HG02884 (cell line): ENCODE data around the gene BMPER.

Experiments
- ATAC-seq: cut with Tn5 transposase; IDR thresholded peaks from one replicate; pipeline ENCODE4 v1.9.1; 2021; ENCODE audit warnings: mild to moderate bottlenecking, moderate library complexity; ENCODE audit not compliant: unreplicated experiment

The BMPER gene

GRCh38 chr7:34016876-34017275 is 111.5 kb downstream of the BMPER start:
- ATAC-seq, result no peak

GRCh38 chr7:34019301-34019790 is 114.0 kb downstream of the BMPER start:
- ATAC-seq, result no peak

DNA sequence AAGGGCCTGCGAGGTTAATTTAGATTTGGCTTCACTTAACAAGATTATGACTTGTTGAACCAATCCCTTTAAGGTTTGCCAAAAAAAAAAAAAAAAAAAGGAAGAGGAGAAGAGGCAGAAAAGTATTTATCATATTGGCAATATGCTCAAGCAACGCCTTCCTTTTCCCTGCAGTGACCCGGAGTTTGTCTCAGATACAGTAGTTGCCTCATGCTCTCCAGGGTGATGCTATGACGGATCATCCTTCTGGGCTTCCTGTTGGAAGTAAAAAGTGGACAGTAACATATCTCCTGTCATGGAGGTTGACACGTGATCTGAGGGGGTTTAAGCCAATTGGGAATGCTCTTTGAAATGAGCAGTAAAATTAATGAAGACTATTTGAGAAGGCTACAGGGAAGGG is 117.3 kb downstream of the BMPER start:
- ATAC-seq, result no peak

GRCh38 chr7:34025600-34025999 is 120.3 kb downstream of the BMPER start:
- no peak for ATAC-seq

- ATAC-seq, result no peak
Observed at GRCh38 chr7:34026481-34027190, 121.3 kb downstream of the BMPER start.

GRCh38 chr7:34031156-34031555 is 125.8 kb downstream of the BMPER start:
- no peak for ATAC-seq

- ATAC-seq, result no peak
Observed at GRCh38 chr7:34034728-34035127, 129.4 kb downstream of the BMPER start.

DNA sequence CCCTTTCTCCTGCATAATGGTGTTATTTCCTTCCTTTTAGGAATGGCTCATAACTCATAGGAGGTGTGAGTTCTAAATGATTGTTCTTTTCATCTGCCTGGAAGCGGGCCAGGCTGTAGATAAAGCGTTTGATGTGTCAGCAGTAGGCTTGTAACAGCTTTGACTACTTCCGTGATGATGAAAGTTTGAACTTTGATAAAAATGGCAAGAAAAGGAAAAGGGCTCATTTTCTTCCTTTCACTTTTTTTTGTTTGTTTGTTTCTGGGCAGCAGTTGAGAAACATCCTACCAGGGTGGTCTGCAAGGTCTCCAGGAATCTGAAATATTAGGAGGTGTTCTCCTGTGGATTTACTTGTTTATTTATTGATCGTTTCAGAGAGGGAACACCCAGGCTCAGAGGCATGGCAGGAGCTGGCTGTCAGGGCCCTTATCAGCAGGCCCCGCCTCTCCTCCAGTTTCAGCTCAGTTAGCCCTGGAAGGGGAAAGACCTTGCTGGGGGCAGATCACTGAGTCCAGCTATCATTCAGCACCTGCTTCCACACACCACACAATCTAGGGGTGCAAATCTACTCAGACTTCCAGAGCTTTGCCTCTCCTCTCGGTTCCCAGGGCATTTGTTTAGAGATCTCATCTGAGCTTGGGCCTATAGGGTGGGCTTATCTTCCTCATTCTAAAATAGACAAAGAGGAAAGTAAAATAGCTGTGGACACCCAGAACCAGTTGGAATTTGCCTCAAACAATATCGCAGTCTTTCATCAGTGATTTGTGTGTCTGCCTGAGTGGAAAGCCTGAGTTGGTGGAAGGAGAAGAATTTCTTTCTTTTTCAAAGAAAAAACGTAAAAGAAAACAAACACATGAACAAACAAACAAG is 130.9 kb downstream of the BMPER start:
- no peak for ATAC-seq

DNA sequence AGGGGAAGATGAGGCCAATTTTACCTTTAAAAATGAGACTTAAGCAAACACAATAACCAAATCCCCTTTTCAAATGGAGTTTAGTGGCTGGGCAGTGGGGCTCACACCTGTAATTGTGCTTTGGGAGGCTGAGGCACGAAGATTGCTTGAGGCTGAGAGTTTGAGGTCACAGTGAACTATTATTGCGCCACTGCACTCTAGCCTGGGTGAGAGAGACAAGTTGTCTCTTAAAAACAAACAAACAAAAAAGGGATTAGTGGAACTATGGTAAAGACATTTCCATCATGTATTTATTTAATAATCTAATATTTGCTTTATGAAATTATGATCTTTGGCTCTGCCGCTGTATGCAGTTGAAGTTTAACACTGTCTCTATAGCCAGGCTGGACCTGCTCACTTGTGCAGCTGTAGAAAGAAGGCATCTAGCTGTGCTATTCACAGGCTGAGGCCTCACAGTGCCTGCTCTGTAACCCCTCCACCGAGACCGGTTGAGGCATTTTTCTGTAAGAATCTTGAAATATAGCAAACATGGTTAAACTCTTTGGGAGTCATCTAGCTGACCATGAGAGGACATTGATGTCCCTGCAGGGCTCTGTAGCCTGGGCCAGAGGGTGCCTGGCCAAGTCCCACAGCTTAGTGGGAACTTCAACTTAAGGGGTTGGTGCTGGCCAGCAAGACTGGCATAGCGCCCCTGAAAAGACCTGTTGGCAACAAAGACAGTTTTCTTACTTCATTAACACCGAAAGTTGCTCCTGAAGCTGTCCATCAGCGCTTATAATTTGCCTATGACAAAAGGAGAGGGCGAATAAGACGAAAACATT is 131.8 kb downstream of the BMPER start:
- ATAC-seq, result no peak

DNA sequence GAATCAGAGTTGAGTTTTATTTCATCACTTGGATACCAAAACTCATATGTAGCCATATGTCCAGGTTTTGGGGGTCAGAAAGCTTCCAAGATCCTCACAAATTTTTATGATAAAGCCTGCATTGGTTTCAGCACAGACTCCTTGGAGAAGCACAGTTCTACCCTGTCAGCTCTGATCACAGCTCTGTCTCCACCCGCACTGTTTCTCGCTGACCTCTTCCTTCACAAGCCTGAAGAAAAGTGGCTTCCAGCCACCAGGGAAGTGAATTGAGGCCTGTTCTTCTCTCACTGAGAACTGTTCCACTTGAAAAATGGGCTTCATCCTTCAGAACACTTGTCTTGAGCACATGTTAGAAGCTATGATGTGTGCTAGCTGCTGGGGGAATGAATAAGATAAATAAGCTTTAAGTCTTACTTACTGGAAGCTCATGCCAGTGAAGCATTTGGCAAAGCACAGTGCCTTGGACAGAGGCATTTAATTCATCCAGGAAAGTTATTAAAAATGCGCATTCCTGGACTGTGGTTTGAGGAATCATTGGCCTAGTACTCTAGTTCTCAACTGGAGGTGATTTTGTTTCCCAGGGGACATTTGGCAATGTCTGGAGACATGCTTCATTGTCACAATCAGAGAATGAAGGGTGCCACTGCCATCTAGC is 133.6 kb downstream of the BMPER start:
- no peak for ATAC-seq

- no peak for ATAC-seq
Observed at GRCh38 chr7:34041707-34042106, 136.4 kb downstream of the BMPER start.

GRCh38 chr7:34042406-34042805 is 137.1 kb downstream of the BMPER start:
- ATAC-seq, result no peak

DNA sequence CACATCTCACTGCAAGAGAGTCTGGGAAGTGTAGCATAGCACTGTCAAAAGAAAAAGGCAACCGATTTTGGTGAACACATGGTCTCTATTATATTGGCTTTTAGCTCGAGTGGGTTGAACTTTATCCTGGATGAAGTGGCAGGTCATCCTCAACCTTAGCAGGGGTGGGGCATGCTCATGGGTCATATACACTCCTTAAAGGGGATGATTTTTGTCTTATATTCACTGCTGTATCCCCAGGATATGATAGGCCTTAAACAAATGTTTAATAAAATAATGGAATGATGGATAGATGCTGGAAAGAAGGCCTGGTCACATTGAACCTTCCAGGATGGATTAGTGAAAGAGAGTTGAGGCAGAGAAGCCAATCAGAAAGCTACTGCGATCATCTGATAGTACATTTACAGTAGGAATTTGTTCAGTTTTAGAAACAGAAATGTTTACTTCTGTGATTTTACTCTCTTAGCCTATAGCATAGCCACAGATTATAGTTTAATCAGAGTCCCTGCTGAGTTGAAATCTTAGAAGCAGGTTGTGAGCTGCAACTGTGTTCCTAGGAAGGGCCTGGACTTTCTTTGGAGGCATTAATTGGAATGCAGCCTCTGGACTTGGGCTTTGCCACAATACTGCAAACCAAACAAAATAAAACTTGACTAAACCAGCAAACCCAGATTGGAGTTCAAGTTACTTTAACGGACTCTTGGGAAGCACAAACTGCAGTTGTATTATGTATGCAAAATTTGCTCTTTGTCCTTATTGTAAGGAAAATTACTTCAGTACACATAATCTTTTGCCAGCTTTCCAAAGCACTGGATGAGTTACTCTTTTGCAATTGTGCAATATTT is 138.3 kb downstream of the BMPER start:
- no peak for ATAC-seq

DNA sequence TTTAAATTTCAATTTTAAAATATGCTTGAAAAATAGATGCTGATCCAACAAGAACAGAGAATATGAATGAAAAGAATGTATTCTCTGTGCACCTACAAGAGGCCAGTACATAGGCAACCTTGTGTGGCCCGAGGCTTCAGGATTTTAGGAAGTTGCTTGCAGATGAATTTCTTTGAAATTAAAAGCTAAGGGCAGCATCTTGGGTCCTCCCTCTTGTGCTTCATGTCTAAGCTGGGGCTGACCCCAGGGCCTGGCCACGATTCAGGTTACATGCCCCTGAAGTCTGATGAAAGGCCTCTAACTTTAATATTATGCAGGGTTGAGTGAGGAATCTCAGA is 138.9 kb downstream of the BMPER start:
- no peak for ATAC-seq

GRCh38 chr7:34044734-34045353 is 139.5 kb downstream of the BMPER start:
- no peak for ATAC-seq

DNA sequence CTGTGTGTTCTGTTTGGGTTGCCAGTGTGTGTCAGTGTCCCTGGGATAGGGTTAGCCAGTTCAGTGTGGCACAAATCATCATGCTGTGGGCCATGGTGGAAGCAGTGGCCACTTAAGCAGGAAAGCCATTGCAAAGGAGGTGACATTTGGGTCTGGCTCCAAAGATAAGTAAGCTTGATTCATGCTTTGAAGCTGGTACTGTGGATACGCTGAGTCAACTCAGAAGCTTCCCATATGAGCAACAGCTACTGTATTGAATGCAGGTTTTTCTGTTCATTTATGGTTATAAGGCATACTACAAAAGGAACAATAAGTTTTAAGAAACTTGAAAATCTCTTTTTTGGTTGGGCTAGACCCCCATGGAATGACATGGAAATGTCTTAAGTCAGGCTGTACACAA is 143.1 kb downstream of the BMPER start:
- no peak for ATAC-seq

- ATAC-seq, result no peak
Observed at GRCh38 chr7:34054075-34054474, 148.7 kb downstream of the BMPER start.

- ATAC-seq, result no peak
Observed at GRCh38 chr7:34057136-34057535, 151.8 kb downstream of the BMPER start.

- no peak for ATAC-seq
Observed at GRCh38 chr7:34057956-34058355, 152.6 kb downstream of the BMPER start.

DNA sequence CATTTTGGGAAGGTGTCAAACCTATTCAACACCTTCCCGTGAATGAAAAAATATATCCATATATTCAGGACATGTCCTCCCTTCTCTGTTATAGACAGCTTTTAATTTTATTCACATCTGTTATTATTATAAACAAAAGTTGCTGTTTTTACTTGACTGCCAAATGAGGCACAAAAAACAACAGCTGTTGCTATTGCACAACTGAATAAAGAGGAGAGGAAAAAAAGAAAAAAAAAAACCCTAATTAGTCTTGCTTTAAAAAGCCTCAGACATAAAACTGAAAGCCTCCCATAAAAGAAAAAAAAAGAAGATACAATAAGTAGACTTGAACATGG is 153.4 kb downstream of the BMPER start:
- ATAC-seq, result no peak
